HG02678 (cell line): Measurements from ENCODE around the gene ZNF329.

Source experiments
- ATAC-seq: cut with Tn5 transposase; IDR thresholded peaks from one replicate; pipeline ENCODE4 v1.9.1; 2021; ENCODE audit warnings: mild to moderate bottlenecking, moderate library complexity; ENCODE audit not compliant: unreplicated experiment

The ZNF329 gene

GRCh38 chr19:58123354-58123753 is 27.2 kb downstream of the ZNF329 start:
- no peak for ATAC-seq

- no peak for ATAC-seq
Measured at GRCh38 chr19:58118979-58119733, 31.4 kb downstream of the ZNF329 start.

- ATAC-seq: no peak
Measured at GRCh38 chr19:58117841-58118575, 32.6 kb downstream of the ZNF329 start.

GRCh38 chr19:58108546-58108817 is 42.1 kb downstream of the ZNF329 start:
- ATAC-seq: no peak

- no peak for ATAC-seq
Measured at GRCh38 chr19:58107778-58108545, 42.6 kb downstream of the ZNF329 start.

- no peak for ATAC-seq
Measured at GRCh38 chr19:58098682-58098998, 51.9 kb downstream of the ZNF329 start.

- ATAC-seq: peak; percentile 88
Measured at GRCh38 chr19:58097781-58098681, 52.6 kb downstream of the ZNF329 start, which contains the start of gene ZSCAN18. Gene ZSCAN18 (minus strand): TSS chr19:58098231. CDS start chr19:58090267, 7,964 bp downstream.

- no peak for ATAC-seq
Measured at GRCh38 chr19:58097349-58097748, 53.2 kb downstream of the ZNF329 start.

GRCh38 chr19:58096884-58097283 is 53.7 kb downstream of the ZNF329 start:
- no peak for ATAC-seq

- ATAC-seq: no peak
Measured at GRCh38 chr19:58095328-58095727, 55.3 kb downstream of the ZNF329 start.

GRCh38 chr19:58093071-58093470 is 57.5 kb downstream of the ZNF329 start:
- ATAC-seq: no peak

- ATAC-seq: no peak
Measured at GRCh38 chr19:58091251-58091995, 59.2 kb downstream of the ZNF329 start.

- no peak for ATAC-seq
Measured at GRCh38 chr19:58089846-58090245, 60.7 kb downstream of the ZNF329 start.

- no peak for ATAC-seq
Measured at GRCh38 chr19:58088521-58089052, 62.0 kb downstream of the ZNF329 start.

- no peak for ATAC-seq
Measured at GRCh38 chr19:58086825-58087710, 63.5 kb downstream of the ZNF329 start.

GRCh38 chr19:58085348-58085875 is 65.2 kb downstream of the ZNF329 start:
- no peak for ATAC-seq

GRCh38 chr19:58084596-58085347 is 65.8 kb downstream of the ZNF329 start:
- ATAC-seq: no peak

- ATAC-seq: no peak
Measured at GRCh38 chr19:58083021-58083420, 67.6 kb downstream of the ZNF329 start.
